HG03520 (cell line): ENCODE results near the gene MFGE8.

Source experiments
- ATAC-seq: cut with Tn5 transposase; IDR thresholded peaks from one replicate; pipeline ENCODE4 v1.9.1; 2021; ENCODE audit warnings: mild to moderate bottlenecking, moderate library complexity; ENCODE audit not compliant: unreplicated experiment

Gene MFGE8

DNA sequence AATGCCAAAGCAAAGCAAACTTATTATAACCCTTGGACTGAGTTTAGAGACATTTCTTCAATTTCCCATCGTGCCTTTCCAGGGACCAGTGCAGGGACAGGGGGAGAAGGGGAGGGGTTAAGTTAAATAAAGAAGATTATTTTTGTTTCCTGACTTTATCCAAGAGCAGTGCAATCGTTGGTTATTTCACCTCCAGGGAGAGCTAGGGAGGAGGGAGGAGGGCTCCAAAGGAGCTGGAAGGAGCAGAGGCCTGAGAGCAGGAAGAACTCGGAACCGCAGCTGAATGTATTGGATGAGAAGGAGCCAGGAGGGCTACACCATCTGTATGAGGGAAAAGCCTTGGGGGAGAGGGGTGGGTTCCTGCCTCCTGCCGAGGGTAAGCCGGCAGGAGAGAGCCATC, 38.5 kb downstream of the MFGE8 start:
- ATAC-seq = no peak

DNA sequence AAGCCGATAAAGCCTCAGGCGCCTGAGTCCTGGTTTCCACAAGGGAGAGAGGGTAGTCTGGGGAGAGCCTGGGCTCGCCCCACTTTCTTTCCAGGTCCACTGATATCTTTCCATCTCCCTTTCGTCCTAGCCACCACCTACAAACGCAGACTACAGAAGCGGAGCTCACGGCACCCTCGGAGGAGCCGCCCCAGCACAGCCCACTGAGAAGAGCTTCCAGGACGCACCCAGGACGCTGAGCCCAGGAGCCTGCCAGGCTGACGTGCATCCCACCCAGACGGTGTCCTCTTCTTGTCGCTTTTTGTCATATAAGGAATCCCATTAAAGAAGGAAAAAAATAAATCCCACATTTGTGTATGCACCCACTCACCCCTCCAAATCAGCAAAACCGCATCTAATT, 38.9 kb downstream of the MFGE8 start:
- ATAC-seq = no peak

- ATAC-seq = no peak
These were observed 39.4 kb downstream of the MFGE8 start for GRCh38 chr15:88873786-88874185.

DNA sequence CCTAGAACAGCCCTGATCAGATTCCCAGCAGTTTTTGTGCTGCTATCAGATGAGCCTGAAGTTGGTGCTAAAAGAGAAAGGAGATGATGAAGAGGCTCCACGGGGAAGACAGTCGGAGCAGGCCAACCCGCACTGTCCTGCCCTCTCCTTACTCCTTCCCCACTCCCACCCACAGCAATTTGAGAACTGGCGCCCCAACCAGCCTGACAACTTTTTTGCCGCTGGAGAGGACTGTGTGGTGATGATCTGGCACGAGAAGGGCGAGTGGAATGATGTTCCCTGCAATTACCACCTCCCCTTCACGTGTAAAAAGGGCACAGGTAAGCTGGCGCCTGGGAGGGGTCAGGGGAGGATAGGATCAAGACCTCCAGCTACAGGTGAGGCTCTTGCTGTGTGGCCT, 40.5 kb downstream of the MFGE8 start:
- no peak for ATAC-seq

DNA sequence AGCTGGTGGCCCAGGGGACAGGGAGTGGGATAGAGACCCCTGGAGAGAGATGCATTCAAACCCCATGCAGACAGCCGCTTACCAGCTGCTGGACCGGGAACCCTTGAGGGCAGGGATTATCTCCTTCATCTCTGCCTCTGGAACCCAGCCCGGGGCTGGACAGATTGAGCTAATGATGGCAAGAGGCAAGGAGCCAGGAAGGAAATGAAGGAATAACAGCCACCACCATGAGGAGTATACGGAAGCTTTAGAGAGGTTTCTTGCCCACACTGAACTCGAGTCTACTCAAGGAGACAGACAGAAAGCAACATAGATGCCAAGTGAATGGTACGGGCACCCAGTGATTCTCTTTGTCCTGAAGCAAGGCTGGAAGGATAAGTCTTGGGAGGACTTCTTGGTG, 41.1 kb downstream of the MFGE8 start:
- no peak for ATAC-seq

GRCh38 chr15:88871313-88871712, 41.9 kb downstream of the MFGE8 start:
- ATAC-seq = no peak

- no peak for ATAC-seq
These were observed 46.8 kb downstream of the MFGE8 start for GRCh38 chr15:88866295-88866881.

DNA sequence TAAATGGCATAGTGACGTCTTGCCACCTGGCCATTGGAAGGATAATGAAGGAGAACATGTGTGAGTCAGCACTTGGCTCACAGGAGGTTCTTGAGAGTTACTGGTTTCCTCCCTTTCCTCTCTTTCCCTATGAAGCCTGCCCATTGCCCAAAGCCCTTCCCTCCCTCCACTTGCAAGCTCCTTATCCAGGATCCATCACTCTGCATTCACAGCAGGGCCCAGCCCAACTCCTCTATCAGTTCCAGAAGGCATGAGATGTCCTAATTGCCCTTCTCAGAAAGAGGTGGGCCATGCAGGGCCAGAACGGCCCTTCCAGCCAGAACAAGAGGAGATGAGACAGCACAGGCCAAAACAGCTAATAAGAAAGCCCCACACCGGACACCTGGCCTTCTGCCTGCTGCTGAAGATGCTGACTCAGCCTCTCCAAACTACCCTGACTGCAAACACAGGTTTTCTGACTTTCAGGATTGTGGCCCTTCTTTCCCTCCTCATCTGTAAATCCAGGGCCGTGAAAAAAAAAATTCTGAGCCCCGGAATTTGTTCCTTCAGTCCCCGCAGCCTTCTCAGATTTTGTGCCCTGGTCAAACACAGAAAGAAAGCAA, 47.6 kb downstream of the MFGE8 start:
- ATAC-seq = no peak

GRCh38 chr15:88864861-88865497, 48.2 kb downstream of the MFGE8 start:
- no peak for ATAC-seq

GRCh38 chr15:88863412-88863811, 49.8 kb downstream of the MFGE8 start:
- no peak for ATAC-seq

GRCh38 chr15:88860212-88860611, 53.0 kb downstream of the MFGE8 start:
- no peak for ATAC-seq

GRCh38 chr15:88859550-88859949, 53.6 kb downstream of the MFGE8 start:
- no peak for ATAC-seq

GRCh38 chr15:88858934-88859333, 54.2 kb downstream of the MFGE8 start:
- ATAC-seq = no peak

GRCh38 chr15:88852476-88852875, 60.7 kb downstream of the MFGE8 start:
- no peak for ATAC-seq

GRCh38 chr15:88849376-88850072, 63.7 kb downstream of the MFGE8 start:
- ATAC-seq = no peak
